ENCODE results near the gene FAM170B.

GRCh38 chr10:49135575-49136313 is 1.9 kb upstream of the FAM170B start:
- TF ChIP-seq EZH2phosphoT487 (IDR thresholded peaks at IDR 0.05) = no peak
- TF ChIP-seq CTCF (IDR thresholded peaks at IDR 0.05) = no peak

Measured in neural progenitor cell (in vitro differentiated cells).